GM12878 (cell line): ENCODE data around the gene MPZL3. TPM values are rescaled to one million over a fixed set of nuclear protein-coding genes. Genes with fewer than 3 reads are reported as not detected.

Source experiments
- BHLHE40 ChIP-seq, 2 experiments: fragments of 450-650 bp in 1 of 2; IDR thresholded peaks; 2 replicates each; pipeline ENCODE4 v1.6.1; 2011 to 2017; ENCODE audit warnings: low read depth in 2 of 2, borderline replicate concordance in 1 of 2, improper control_type of control experiment in 1 of 2, low read length in 1 of 2, mild to moderate bottlenecking in 1 of 2
- CBFB ChIP-seq: IDR thresholded peaks from 2 replicates; pipeline ENCODE4 v1.6.1; 2016; ENCODE audit warnings: antibody characterized with exemption, low read depth
- CBX3 ChIP-seq: fragments of 200-600 bp; sonication (generic); IDR thresholded peaks from 2 replicates; pipeline ENCODE4 v1.6.1; 2016; ENCODE audit warnings: low read depth, borderline replicate concordance
- ESRRA ChIP-seq: IDR thresholded peaks from 2 replicates; pipeline ENCODE4 v1.6.1; 2012; ENCODE audit warnings: mild to moderate bottlenecking, low read length, improper control_type of control experiment
- HDAC2 ChIP-seq: fragments of 200-600 bp; sonication (generic); IDR thresholded peaks from 2 replicates; pipeline ENCODE4 v1.6.1; 2017
- HDAC6 ChIP-seq: fragments of 200-600 bp; sonication (generic); IDR thresholded peaks from one replicate; pipeline ENCODE4 v1.8.0; 2017; ENCODE audit warnings: antibody characterized with exemption; ENCODE audit not compliant: unreplicated experiment
- MTA3 ChIP-seq: IDR thresholded peaks from 2 replicates; pipeline ENCODE4 v1.6.1; 2012; ENCODE audit warnings: low read length, inconsistent platforms, borderline replicate concordance
- MYC ChIP-seq: IDR thresholded peaks from 2 replicates; pipeline ENCODE4 v1.6.1; 2011; ENCODE audit warnings: mild to moderate bottlenecking, low read length, moderate library complexity, inconsistent platforms; ENCODE audit not compliant: insufficient read depth, insufficient replicate concordance, insufficient read length, severe bottlenecking
- NR2C1 ChIP-seq: fragments of 450-650 bp; IDR thresholded peaks from 2 replicates; pipeline ENCODE4 v1.6.1; 2017; ENCODE audit warnings: antibody characterized with exemption, mild to moderate bottlenecking, moderate library complexity
- PML ChIP-seq: IDR thresholded peaks from 2 replicates; pipeline ENCODE4 v1.6.1; 2012; ENCODE audit warnings: low read length, inconsistent platforms
- POLR2AphosphoS2 ChIP-seq: IDR thresholded peaks from 2 replicates; pipeline ENCODE4 v1.6.1; 2011; ENCODE audit warnings: low read depth, mild to moderate bottlenecking, low read length, improper control_type of control experiment, moderate library complexity
- RB1 ChIP-seq: fragments of 450-650 bp; formaldehyde crosslinking; IDR thresholded peaks from 2 replicates; pipeline ENCODE4 v1.6.1; 2017; ENCODE audit warnings: mild to moderate bottlenecking, borderline replicate concordance
- RCOR1 ChIP-seq: conservative IDR thresholded peaks from 2 replicates; pipeline ENCODE4 v1.6.1; 2012; ENCODE audit warnings: low read depth, low read length, improper control_type of control experiment
- SREBF2 ChIP-seq: IDR thresholded peaks from 2 replicates; pipeline ENCODE4 v1.6.1; 2012; ENCODE audit warnings: mild to moderate bottlenecking, low read length
- SUZ12 ChIP-seq: fragments of 200-600 bp; sonication (generic); IDR thresholded peaks from one replicate; pipeline ENCODE4 v1.6.1; 2018; ENCODE audit warnings: antibody characterized with exemption, mild to moderate bottlenecking; ENCODE audit not compliant: unreplicated experiment
- TARDBP ChIP-seq: IDR thresholded peaks from 2 replicates; pipeline ENCODE4 v1.6.1; 2016; ENCODE audit warnings: borderline replicate concordance
- TCF12 ChIP-seq: IDR thresholded peaks from 2 replicates; pipeline ENCODE4 v1.6.1; 2011; ENCODE audit warnings: low read depth, mild to moderate bottlenecking, low read length
- TCF3 ChIP-seq: IDR thresholded peaks from 2 replicates; pipeline ENCODE4 v1.6.1; 2012; ENCODE audit warnings: low read depth, mild to moderate bottlenecking, low read length, borderline replicate concordance; ENCODE audit not compliant: insufficient read depth
- YBX1 ChIP-seq: fragments of 450-650 bp; IDR thresholded peaks from 2 replicates; pipeline ENCODE4 v1.6.1; 2016; ENCODE audit warnings: antibody characterized with exemption
- ZZZ3 ChIP-seq: IDR thresholded peaks from 2 replicates; pipeline ENCODE4 v1.6.1; 2011; ENCODE audit warnings: low read depth; ENCODE audit not compliant: control insufficient read depth, insufficient read length
- polyA plus RNA-seq, 11 experiments: library from polyadenylated mRNA; depleted of rRNA in 4 of 11; unstranded in 6 of 11; stranded (reverse) in 5 of 11; fragments of >200 nt; fragmentation: Nextera tagmentation in 4 of 11; fragmentation: Illumina TruSeq in 1 of 11; extraction: Ambion mirVana in 4 of 11; extraction: Trizol in 1 of 11; gene quantifications; 1 replicate in 1 of 11; 2 replicates in 10 of 11; pipeline versions ENCODE4 v1.2.1 to v1.2.3, GENCODE V29; 2011 to 2016; ENCODE audit warnings: inconsistent platforms in 2 of 11, missing spikeins in 2 of 11, low read depth in 1 of 11
- total RNA-seq, 4 experiments: library from RNA; depleted of rRNA in 3 of 4; stranded (reverse); fragments of >200 nt in 3 of 4; fragmentation: Illumina TruSeq in 1 of 4; extraction: Trizol in 1 of 4; gene quantifications; 2 replicates each; pipeline versions ENCODE4 v1.2.1 to v1.2.3, GENCODE V29; 2013 to 2021
- TF ChIP-seq, protein P1 (sequence below): fragments of 450-650 bp; formaldehyde crosslinking; IDR thresholded peaks from 2 replicates; pipeline ENCODE4 v1.4.0; 2022; ENCODE audit warnings: mild to moderate bottlenecking, moderate library complexity
- TF ChIP-seq, protein P2 (sequence below), 3 experiments: IDR thresholded peaks in 2 of 3; conservative IDR thresholded peaks in 1 of 3; 2 replicates each; pipeline ENCODE4 v1.5.1; 2011; ENCODE audit warnings: low read depth in 3 of 3, low read length in 3 of 3, mild to moderate bottlenecking in 3 of 3, control low read depth in 2 of 3, moderate library complexity in 2 of 3, inconsistent platforms in 1 of 3, mixed read lengths in 1 of 3; ENCODE audit not compliant: control insufficient read depth in 2 of 3, insufficient read depth in 1 of 3; ENCODE audit errors: extremely low read depth in 1 of 3
- TF ChIP-seq, protein P3 (sequence below): fragments of 450-650 bp; IDR thresholded peaks from 2 replicates; pipeline ENCODE4 v1.6.1; 2017; ENCODE audit warnings: mild to moderate bottlenecking

MPZL3 gene
- total and polyA plus RNA-seq, 10 of the 15 experiments (the other 5 are each of a cell fraction or from before 2014, with no cell fraction given), result 2.1 to 7.5 (median 6.2) TPM

DNA sequence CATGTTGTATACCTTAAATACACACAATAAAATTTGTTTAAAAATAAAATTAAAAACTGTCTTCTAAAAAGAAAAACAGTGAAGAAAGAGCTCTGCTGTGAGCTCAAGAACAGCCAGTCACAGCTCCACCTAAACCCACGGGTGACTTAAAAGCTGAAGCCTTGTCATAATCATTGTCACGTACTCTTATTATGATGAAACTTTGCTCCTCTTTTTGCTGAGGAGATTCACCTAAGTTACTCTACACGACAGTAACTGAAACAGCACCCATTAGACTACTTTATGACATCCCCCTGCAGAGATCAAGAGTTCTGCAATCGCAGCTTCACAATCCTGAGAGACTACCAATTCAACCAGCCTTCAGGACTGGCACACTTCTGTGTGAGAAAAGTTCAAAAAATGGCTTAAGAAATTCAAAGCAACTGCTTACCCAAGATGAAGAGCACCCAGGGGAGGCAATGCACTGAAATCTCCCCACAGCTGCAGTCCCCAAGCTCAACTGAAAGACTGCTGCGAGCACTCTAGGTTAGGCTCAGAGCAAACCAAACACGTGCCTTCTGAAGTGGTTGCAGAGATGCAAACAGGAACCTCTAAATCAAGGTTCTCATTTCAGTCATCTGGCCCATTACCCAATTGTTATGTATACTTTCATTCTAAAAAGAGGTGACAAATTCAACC lies 27.5 kb downstream of the MPZL3 start, which contains the start of gene JAML (continued):
- TF ChIP-seq, protein P1, sequence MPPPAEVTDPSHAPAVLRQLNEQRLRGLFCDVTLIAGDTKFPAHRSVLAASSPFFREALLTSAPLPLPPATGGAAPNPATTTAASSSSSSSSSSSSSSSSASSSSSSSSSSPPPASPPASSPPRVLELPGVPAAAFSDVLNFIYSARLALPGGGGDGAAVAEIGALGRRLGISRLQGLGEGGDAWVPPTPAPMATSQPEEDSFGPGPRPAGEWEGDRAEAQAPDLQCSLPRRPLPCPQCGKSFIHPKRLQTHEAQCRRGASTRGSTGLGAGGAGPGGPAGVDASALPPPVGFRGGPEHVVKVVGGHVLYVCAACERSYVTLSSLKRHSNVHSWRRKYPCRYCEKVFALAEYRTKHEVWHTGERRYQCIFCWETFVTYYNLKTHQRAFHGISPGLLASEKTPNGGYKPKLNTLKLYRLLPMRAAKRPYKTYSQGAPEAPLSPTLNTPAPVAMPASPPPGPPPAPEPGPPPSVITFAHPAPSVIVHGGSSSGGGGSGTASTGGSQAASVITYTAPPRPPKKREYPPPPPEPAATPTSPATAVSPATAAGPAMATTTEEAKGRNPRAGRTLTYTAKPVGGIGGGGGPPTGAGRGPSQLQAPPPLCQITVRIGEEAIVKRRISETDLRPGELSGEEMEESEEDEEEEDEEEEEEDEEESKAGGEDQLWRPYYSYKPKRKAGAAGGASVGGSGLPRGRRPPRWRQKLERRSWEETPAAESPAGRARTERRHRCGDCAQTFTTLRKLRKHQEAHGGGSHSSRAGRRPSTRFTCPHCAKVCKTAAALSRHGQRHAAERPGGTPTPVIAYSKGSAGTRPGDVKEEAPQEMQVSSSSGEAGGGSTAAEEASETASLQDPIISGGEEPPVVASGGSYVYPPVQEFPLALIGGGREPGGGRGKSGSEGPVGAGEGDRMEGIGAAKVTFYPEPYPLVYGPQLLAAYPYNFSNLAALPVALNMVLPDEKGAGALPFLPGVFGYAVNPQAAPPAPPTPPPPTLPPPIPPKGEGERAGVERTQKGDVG, result no peak
- TF ChIP-seq POLR2AphosphoS2, result no peak
- no peak for TF ChIP-seq RB1
- no peak for TF ChIP-seq TCF12
- peak; percentile 68; the same call in 1 of the 2 replicates for TF ChIP-seq CBFB
- no peak for TF ChIP-seq SREBF2
- TF ChIP-seq ZZZ3, result no peak
- no peak for TF ChIP-seq CBX3
- TF ChIP-seq SUZ12, result no peak
- no peak for TF ChIP-seq TCF3
- no peak for TF ChIP-seq MYC
- TF ChIP-seq, protein P2, sequence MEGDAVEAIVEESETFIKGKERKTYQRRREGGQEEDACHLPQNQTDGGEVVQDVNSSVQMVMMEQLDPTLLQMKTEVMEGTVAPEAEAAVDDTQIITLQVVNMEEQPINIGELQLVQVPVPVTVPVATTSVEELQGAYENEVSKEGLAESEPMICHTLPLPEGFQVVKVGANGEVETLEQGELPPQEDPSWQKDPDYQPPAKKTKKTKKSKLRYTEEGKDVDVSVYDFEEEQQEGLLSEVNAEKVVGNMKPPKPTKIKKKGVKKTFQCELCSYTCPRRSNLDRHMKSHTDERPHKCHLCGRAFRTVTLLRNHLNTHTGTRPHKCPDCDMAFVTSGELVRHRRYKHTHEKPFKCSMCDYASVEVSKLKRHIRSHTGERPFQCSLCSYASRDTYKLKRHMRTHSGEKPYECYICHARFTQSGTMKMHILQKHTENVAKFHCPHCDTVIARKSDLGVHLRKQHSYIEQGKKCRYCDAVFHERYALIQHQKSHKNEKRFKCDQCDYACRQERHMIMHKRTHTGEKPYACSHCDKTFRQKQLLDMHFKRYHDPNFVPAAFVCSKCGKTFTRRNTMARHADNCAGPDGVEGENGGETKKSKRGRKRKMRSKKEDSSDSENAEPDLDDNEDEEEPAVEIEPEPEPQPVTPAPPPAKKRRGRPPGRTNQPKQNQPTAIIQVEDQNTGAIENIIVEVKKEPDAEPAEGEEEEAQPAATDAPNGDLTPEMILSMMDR (IDR thresholded peaks at IDR 0.05 in 2 of 3, conservative IDR thresholded peaks at IDR 0.05 in 1 of 3; ENCODE audit: control insufficient read depth in 2 of 3, extremely low read depth in 1 of 3, insufficient read depth in 1 of 3, low read depth in 3 of 3, low read length in 3 of 3), result no peak
- TF ChIP-seq PML, result peak; percentile 44; the same call in 1 of the 2 replicates
- TF ChIP-seq ESRRA, result no peak
- TF ChIP-seq, protein P3, sequence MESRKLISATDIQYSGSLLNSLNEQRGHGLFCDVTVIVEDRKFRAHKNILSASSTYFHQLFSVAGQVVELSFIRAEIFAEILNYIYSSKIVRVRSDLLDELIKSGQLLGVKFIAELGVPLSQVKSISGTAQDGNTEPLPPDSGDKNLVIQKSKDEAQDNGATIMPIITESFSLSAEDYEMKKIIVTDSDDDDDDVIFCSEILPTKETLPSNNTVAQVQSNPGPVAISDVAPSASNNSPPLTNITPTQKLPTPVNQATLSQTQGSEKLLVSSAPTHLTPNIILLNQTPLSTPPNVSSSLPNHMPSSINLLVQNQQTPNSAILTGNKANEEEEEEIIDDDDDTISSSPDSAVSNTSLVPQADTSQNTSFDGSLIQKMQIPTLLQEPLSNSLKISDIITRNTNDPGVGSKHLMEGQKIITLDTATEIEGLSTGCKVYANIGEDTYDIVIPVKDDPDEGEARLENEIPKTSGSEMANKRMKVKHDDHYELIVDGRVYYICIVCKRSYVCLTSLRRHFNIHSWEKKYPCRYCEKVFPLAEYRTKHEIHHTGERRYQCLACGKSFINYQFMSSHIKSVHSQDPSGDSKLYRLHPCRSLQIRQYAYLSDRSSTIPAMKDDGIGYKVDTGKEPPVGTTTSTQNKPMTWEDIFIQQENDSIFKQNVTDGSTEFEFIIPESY, result no peak
- TF ChIP-seq NR2C1, result no peak
- no peak for TF ChIP-seq YBX1
- no peak for TF ChIP-seq TARDBP
- peak; percentile 96 to 98 for TF ChIP-seq BHLHE40 (IDR thresholded peaks at IDR 0.05; ENCODE audit: borderline replicate concordance in 1 of 2, low read depth in 2 of 2, low read length in 1 of 2)
- no peak for TF ChIP-seq MTA3
- no peak for TF ChIP-seq HDAC2
- no peak for TF ChIP-seq RCOR1
- no peak for TF ChIP-seq HDAC6
